Measurements from ENCODE around the gene ATG101.
A peak's percentile ranks its signal among the peaks of the same experiment; 100 is the strongest.
"Not testable (repeated sequence)": the region's sequence is repeated elsewhere in the genome, so short reads cannot be mapped to it uniquely, and the experiment has no call there.

The ATG101 gene

DNA sequence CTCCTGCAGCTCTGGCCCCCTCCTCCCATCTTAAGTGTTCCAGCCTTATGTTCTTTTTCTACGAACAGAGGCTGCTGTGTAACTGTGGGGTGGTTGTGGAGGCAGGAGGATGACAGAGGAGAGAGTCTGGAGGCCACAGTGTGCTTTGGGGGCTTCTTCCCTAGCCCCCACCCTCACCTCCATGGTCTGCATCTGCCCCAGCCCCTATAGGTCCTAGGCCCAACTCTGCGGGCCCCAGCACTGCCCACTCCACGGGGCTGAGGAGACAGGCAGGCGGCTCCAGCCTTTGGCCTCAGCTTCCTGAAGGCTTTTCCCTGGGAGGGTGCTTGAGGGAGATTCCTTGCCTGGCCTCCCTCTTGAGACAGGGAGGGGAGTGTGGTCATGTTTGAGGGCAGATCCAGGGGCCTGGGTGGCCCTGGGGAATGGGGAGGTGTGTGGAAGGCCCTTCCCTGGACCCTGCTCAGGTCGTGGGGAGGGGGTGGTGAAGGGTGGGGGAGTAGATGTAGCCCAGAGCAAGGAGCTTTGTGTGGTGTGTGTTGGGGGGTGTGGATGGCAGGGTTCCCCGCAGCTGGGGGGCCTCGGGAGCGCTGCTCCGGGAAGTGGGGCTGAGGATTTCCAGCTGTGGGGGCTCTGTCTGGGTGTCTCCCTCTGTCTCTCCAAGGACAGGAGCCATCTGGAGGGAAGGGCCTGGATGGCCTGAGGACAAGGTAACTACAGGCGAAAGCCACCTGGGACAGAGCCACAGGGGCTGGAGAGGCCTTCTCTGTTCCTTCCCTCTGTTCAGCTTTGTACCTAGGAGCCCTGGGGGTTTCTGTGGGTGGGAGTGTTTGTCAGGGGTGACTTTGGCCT, 10.8 kb downstream of the ATG101 start:
- no peak for DNase-seq

DNA sequence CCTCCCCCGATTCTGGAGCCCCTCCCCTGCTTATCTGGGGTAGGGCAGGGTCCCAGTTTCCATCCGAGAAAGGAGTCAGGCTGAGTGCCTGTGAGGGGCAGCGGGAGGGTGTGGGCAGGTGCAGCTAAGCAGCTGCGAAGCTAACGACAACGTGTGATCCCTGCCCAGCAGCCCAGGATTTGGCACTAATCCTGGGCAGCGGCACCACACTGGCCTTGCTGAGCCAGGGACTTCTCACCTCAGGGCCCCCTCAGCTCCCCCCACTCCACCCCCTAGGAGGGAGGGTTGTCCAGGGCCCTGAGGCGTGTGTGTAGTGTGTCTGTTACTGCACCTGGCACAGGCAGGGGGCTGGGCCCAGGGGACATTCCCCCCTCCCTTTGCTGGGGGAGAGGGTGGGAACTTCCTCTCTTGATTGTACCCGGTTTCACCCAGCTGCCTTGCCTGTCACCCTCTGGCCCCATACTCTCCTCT, 11.5 kb downstream of the ATG101 start:
- DNase-seq, result no peak

GRCh38 chr12:52082026-52082668, 12.4 kb downstream of the ATG101 start:
- DNase-seq, result no peak

GRCh38 chr12:52082669-52082987, 12.8 kb downstream of the ATG101 start:
- no peak for DNase-seq

- peak; percentile 40 to 61 (median 51) for DNase-seq
Measured at GRCh38 chr12:52082988-52083637, 13.3 kb downstream of the ATG101 start.

DNA sequence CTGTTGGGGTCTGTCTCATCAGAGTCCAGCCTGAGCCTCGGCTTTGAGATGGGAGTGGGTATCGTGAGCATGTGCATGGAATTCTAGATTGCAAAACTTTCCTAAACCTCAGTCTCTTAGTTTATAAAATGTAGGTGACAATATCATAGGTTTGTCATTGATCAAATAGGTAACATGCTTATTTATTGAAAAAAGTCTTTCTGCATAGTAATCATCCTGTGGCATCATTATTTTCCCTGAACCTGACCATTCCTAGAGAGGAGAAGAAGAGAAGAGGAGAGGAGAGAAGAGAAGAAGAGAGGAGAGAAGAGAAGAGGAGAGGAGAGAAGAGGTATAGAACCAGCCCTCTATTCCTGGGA, 13.8 kb downstream of the ATG101 start:
- DNase-seq, result no peak

GRCh38 chr12:52084491-52085231, 14.9 kb downstream of the ATG101 start:
- DNase-seq, result no peak

DNA sequence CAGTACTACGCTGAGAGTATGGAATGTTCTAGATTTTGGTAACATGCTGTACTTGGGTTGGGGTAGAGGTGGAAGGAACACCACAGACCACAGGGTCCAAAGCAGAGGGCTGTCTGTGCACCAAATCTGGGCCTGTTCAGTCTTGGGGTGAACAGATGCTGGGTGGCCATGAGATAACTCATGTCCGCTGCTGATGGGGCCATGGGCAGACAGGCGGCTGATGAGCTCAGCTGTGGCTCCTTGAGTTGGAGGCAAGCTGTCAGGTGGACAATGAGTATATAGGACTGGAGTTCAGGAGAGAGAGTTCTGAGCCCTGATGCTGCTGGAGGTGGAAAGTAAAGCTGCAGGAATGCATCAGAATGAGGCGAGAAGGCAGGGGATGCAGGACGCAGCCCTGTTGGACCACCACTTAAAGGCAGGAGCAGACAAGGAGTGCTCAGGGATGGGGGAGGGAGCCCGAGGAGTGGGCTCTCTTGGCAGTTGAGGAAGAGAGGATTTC, 16.0 kb downstream of the ATG101 start:
- no peak for DNase-seq

DNA sequence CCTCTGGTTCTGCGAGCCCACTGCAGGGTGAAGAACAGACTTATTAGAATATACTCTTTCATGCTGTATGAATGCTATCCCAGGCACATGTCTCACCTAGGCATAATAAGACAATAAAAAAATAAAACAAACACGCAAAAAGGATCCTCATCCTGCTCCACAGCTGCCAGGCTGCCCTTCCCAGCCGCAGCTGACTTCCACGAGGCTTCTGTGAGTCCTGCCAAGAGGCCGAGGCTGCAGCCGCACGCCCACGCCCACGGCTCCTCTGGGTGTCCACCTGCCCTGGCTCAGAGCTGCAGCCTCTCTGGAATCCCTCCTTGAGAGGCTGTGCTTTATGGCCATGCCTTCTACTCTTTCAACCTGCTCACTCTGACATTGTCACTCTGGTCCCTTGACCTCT, 16.6 kb downstream of the ATG101 start:
- DNase-seq, result no peak

DNA sequence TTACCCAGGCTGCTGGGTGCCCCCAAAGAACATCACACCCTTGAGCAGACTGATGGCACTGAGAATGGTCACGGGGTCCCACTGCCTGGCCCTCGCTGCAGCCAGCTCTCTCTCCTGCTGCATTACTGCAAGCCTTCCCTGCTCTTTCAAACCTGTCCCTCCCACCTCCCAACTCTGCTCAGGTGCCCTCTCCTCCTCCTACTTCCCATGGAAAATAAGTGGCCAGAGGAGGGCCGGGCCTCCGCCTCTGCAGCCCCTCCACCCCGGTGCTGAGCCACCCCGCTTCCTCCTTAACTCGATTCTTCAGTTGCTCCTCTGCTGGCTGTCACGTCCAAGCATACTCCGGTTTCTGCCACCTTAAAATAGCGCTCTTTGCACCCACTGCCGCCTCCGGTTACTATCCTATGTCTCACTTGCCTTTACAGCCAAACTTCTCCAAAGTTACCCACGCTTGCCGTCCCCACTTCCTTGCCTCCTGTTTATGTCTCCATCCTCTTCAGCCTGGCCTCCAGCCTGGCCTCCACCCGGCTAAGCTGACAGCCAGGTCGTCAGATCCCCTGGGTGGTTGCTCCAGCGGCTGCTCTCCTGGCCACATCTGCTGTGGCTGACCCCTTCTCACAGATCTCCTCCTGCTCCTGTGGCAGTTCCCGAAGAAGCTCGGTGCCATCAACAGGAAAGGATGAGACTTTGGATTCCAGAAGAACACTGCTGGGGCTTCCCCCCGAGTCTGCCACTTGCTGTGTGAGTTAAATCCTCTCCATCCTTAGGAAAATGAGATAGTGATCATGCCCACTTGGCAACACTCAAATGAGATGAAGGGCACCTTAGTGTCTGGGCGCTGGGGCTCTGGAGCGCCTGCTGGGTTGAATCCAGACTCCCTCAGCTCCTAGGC, 17.4 kb downstream of the ATG101 start:
- no peak for DNase-seq

DNA sequence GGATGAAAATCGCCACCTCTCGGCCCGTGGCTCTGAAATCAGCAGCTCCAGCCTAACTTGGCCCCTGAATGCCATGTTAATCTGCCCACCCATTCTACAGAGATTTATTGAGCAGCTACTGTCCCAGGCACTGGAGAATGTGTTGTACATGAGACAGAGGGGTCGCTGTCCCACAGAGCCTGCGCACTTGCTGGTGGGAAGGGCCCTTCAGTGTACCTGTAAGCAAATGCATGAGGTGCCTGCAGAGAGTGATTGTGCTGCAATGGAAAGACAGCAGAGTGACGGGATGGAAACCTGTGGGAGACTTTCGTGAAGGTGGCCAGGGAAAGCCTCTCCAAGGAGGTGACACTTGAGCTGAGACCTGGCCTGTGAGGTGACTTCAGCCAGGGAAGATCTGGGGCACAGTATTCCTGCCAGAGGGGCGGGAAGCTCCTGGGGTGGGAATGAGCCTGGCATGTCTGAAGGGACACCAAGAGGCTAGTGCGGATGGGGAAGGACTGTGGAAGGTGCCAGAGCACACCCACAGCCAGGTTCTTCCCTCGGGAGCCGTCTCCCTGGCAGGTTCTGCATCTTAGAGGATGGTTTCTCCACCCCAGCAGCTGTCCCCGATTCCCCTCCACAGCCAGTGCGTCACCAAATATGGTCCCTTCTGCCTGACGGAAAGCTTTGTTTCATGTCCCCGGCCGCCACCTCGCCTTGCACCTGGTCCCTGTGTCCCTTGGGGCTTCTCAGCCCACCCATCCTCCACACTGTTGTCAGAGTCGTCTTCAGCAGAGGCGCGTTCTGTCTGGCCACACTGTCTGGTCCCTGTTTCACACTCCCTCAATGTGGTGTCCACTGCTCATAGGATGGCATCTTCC, 18.4 kb downstream of the ATG101 start:
- no peak for DNase-seq

DNA sequence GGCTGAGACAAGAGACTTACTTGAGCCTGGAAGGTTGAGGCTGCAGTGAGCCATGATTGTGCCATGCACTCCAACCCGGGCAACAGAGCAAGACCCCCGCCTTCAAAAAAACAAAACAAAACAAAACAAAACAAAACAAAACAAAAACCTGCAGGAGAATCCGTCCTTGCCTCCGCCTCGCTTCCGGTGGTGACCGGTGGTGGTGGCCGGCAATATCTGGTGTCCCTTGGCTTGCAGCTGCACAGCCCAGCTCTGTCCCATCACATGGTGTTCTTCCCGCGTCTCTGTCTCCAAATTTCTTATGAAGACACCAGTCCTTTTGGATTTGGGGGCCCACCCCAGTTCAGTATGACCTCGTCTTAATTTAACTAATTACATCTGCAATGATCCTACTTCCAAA, 19.7 kb downstream of the ATG101 start:
- no peak for DNase-seq

DNA sequence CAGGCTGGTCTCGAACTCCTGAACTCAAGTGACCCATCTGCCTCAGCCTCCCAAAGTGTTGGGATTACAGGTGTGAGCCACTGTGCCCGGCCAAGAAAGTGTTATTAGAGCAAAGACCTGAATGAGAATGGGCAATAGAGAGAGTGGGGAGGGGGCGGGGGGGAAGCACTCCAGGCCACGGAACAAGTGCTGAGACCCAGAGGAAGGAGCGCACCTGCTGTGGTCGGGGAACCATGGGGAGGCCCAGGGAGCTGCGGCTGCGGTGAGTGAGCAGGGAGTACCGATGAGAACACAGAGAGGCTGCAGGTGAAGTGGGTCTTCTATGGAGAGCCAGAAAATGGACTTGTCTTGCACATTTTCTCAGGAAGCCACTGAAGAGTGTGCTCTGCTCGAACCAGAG, 20.5 kb downstream of the ATG101 start:
- DNase-seq, result no peak

DNA sequence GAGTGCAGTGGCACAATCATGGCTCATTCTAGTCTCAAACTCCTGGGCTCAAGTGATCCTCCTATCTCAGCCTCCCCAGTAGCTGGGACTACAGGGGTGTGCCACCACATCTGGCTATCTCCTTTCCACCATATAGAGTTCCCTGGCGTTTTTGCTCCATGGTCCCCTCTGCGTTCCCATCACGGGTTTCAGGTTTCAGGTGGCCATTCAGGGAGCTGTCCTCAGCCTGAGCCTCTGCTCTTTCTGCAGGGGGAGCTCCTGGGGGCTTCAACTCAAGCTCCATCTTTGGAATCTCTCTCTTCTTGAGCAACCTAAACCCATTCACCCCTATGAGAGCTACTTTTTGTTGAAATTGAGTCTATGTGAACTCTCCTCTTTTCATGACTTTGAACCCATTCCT, 21.3 kb downstream of the ATG101 start:
- no peak for DNase-seq

- no peak for DNase-seq
Measured at GRCh38 chr12:52091869-52092268, 22.1 kb downstream of the ATG101 start.

- no peak for DNase-seq
Measured at GRCh38 chr12:52093346-52093745, 23.6 kb downstream of the ATG101 start.

- DNase-seq, result no peak
Measured at GRCh38 chr12:52096332-52097044, 26.7 kb downstream of the ATG101 start.

DNA sequence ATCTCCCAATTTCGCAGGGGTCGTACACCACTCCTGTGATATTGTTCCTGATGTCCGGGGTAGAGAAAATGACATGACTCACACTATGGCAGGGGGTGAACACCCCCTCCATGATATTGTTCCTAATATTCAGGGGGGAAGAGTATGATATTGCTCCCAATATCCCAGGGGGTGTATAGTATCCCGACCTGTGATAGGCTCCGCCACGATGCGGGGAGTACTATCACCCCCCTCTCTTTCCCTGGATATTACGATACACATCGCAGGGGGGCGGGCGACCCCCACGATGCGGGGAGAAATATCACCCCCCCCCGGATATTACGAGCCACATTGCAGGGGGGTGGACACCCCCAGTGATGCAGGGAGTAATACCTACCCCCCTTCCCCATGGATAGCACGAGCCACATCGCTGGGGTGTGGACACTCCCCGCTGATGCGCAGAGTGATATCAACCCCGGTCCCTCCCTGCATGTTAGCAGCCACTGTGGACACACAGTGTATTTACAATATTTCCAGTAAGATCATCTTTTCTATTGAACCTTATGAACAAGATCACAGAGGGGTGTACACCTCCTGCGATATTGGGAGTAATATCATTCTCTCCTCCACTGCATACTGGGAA, 27.4 kb downstream of the ATG101 start:
- DNase-seq, result no peak

- DNase-seq, result not testable (repeated sequence)
Measured at GRCh38 chr12:52104431-52105089, 34.8 kb downstream of the ATG101 start.
